ENCODE results near the gene SPP1. TPM values are rescaled to one million over a fixed set of nuclear protein-coding genes. Genes with fewer than 3 reads are reported as not detected.

Gene SPP1
- total RNA-seq, 1 experiment from 2014 or later: not detected

- Mint-ChIP-seq H3K36me3 (ENCODE audit: insufficient read depth, unreplicated experiment) (no peaks in the 10 kb centered on the region), H3K27me3 (ENCODE audit: insufficient read depth, unreplicated experiment) (no peaks in the 10 kb centered on the region), H3K4me3 (ENCODE audit: unreplicated experiment) (no peak overlapping the region), H3K9me3 (ENCODE audit: unreplicated experiment) (no peaks in the 10 kb centered on the region), H3K27ac (ENCODE audit: low read depth, unreplicated experiment) (no peak overlapping the region), H3K4me1 (ENCODE audit: insufficient read depth, unreplicated experiment) (no peaks in the 10 kb centered on the region)
- BruUV-seq (replicated peaks): no TSS peak
- ChIA-PET POLR2A (interaction anchor here (0.6 kb wide), 1 partner anchor 14 kb away, joined by 4 read pairs; no protein-coding TSS in a partner anchor), CTCF (interaction anchor here (0.5 to 1.0 kb wide), 3 partner anchors 29 to 88 kb away, joined by 3 to 4 read pairs (median 3); no protein-coding TSS in a partner anchor)
- intact Hi-C loops (cut with micrococcal nuclease): no loop called here
- DNase-seq (ENCODE audit: unreplicated experiment): no peak
- TF ChIP-seq CTCF (IDR thresholded peaks at IDR 0.05; ENCODE audit: unreplicated experiment): no peak
Measured at GRCh38 chr4:87941537-87942392, 33.7 kb upstream of the SPP1 start.

- Mint-ChIP-seq H3K27me3 (ENCODE audit: insufficient read depth, unreplicated experiment) (no peaks in the 10 kb centered on the region), H3K36me3 (ENCODE audit: insufficient read depth, unreplicated experiment) (no peaks in the 10 kb centered on the region), H3K9me3 (ENCODE audit: unreplicated experiment) (no peaks in the 10 kb centered on the region), H3K27ac (ENCODE audit: low read depth, unreplicated experiment) (no peak overlapping the region), H3K4me3 (ENCODE audit: unreplicated experiment) (no peak overlapping the region), H3K4me1 (ENCODE audit: insufficient read depth, unreplicated experiment) (no peaks in the 10 kb centered on the region)
- DNase-seq (ENCODE audit: unreplicated experiment): no peak
- ChIA-PET CTCF (interaction anchor here (1.4 kb wide), 1 partner anchor 43 kb away, joined by 4 read pairs; no protein-coding TSS in a partner anchor), POLR2A (interaction anchor here (0.6 kb wide), 1 partner anchor 16 kb away, joined by 3 read pairs; no protein-coding TSS in a partner anchor)
- intact Hi-C loops (cut with micrococcal nuclease): no loop called here
- BruUV-seq (replicated peaks): no TSS peak
- no peak for TF ChIP-seq CTCF (IDR thresholded peaks at IDR 0.05; ENCODE audit: unreplicated experiment)
Measured at GRCh38 chr4:87943660-87944149, 31.8 kb upstream of the SPP1 start.

- intact Hi-C loops (cut with micrococcal nuclease): no loop called here
- BruUV-seq (replicated peaks): no TSS peak
- no peak for TF ChIP-seq CTCF (IDR thresholded peaks at IDR 0.05; ENCODE audit: unreplicated experiment)
- POLR2A ChIA-PET: interaction anchor here (0.6 kb wide), 1 partner anchor 71 kb away, joined by 3 read pairs; no protein-coding TSS in a partner anchor
- Mint-ChIP-seq H3K27ac (ENCODE audit: low read depth, unreplicated experiment) (no peak overlapping the region), H3K9me3 (ENCODE audit: unreplicated experiment) (no peaks in the 10 kb centered on the region), H3K36me3 (ENCODE audit: insufficient read depth, unreplicated experiment) (no peaks in the 10 kb centered on the region), H3K27me3 (ENCODE audit: insufficient read depth, unreplicated experiment) (no peaks in the 10 kb centered on the region), H3K4me1 (ENCODE audit: insufficient read depth, unreplicated experiment) (peaks cover 6% of the 10 kb centered on the region), H3K4me3 (ENCODE audit: unreplicated experiment) (no peak overlapping the region)
- DNase-seq (ENCODE audit: unreplicated experiment): no peak
- CTCF ChIA-PET: interaction anchor here (1.4 kb wide), 1 partner anchor 41 kb away, joined by 4 read pairs; no protein-coding TSS in a partner anchor
Measured at GRCh38 chr4:87944967-87945366, 30.5 kb upstream of the SPP1 start.

GRCh38 chr4:87946766-87947165 is 28.7 kb upstream of the SPP1 start:
- no peak overlapping the region for H3K27ac Mint-ChIP-seq (ENCODE audit: low read depth, unreplicated experiment)
- TF ChIP-seq CTCF (IDR thresholded peaks at IDR 0.05; ENCODE audit: unreplicated experiment): no peak
- H3K36me3 Mint-ChIP-seq (ENCODE audit: insufficient read depth, unreplicated experiment): no peaks in the 10 kb centered on the region
- no peaks in the 10 kb centered on the region for H3K9me3 Mint-ChIP-seq (ENCODE audit: unreplicated experiment)
- CTCF ChIA-PET: no interaction called here
- H3K27me3 Mint-ChIP-seq (ENCODE audit: insufficient read depth, unreplicated experiment): no peaks in the 10 kb centered on the region
- H3K4me3 Mint-ChIP-seq (ENCODE audit: unreplicated experiment): no peak overlapping the region
- POLR2A ChIA-PET: no interaction called here
- no peak for DNase-seq (ENCODE audit: unreplicated experiment)
- intact Hi-C loops (cut with micrococcal nuclease): no loop called here
- BruUV-seq (replicated peaks): no TSS peak
- peaks cover 18% of the 10 kb centered on the region for H3K4me1 Mint-ChIP-seq (ENCODE audit: insufficient read depth, unreplicated experiment)
